ENCODE results near the gene ERLEC1. TPM values are rescaled to one million over a fixed set of nuclear protein-coding genes. Genes with fewer than 3 reads are reported as not detected.

ERLEC1 gene
- total RNA-seq, 1 experiment from 2014 or later: 56.8 TPM

GRCh38 chr2:53750041-53750768 lies 36.6 kb upstream of the ERLEC1 start:
- ChIA-PET POLR2A (ENCODE audit: unreplicated experiment) (no interaction called here), CTCF (no interaction called here)
- Histone ChIP-seq H3F3A (ENCODE audit: low read length, unreplicated experiment) (peaks cover 5% of the 10 kb centered on the region), H3K9ac (ENCODE audit: low read length) (no peak overlapping the region), H4K20me1 (ENCODE audit: low read length) (no peaks in the 10 kb centered on the region), H3K4me3 (ENCODE audit: low read length) (no peak overlapping the region), H3K79me2 (ENCODE audit: low read length) (no peaks in the 10 kb centered on the region), H3K4me2 (ENCODE audit: low read length) (no peak overlapping the region), H3K9me2 (replicated peaks; ENCODE audit: low read length) (no peaks in the 10 kb centered on the region), H3K36me3 (ENCODE audit: low read depth, low read length) (no peaks in the 10 kb centered on the region; the same call in 1 of the 2 replicates), H3K4me1 (ENCODE audit: insufficient read depth, low read length) (peaks cover 38% of the 10 kb centered on the region), H2AFZ (ENCODE audit: low read length) (no peak overlapping the region), H3K9me3 (ENCODE audit: low read length) (no peaks in the 10 kb centered on the region), H3K27ac (ENCODE audit: low read length) (no peak overlapping the region), H3K27me3 (ENCODE audit: low read length) (no peaks in the 10 kb centered on the region)
- TF ChIP-seq EZH2 (IDR thresholded peaks at IDR 0.05; ENCODE audit: low read length, unreplicated experiment) (no peak), EZH2phosphoT487 (IDR thresholded peaks at IDR 0.05; ENCODE audit: borderline replicate concordance, low read length) (no peak), CTCF (conservative IDR thresholded peaks at IDR 0.05; ENCODE audit: low read depth, low read length) (no peak)
- no TSS peak for BruUV-seq (replicated peaks)
- intact Hi-C loops (cut with micrococcal nuclease): no loop called here
- ATAC-seq: no peak
- no peak for DNase-seq

- no peak overlapping the region for H2AFZ ChIP-seq (ENCODE audit: low read length)
- peaks cover 9% of the 10 kb centered on the region for H3F3A ChIP-seq (ENCODE audit: low read length, unreplicated experiment)
- no peaks in the 10 kb centered on the region for H4K20me1 ChIP-seq (ENCODE audit: low read length)
- no TSS peak for BruUV-seq (replicated peaks)
- ATAC-seq: peak; percentile 76
- H3K9me2 ChIP-seq (replicated peaks; ENCODE audit: low read length): no peaks in the 10 kb centered on the region
- intact Hi-C loops (cut with micrococcal nuclease): no loop called here
- ChIA-PET CTCF (no interaction called here), POLR2A (ENCODE audit: unreplicated experiment) (no interaction called here)
- DNase-seq: peak; percentile 90
- H3K36me3 ChIP-seq (ENCODE audit: low read depth, low read length): peaks cover 3% of the 10 kb centered on the region; the same call in 1 of the 2 replicates
- peak overlapping the region; percentile 67 for H3K4me2 ChIP-seq (ENCODE audit: low read length)
- peaks cover 45% of the 10 kb centered on the region for H3K4me1 ChIP-seq (ENCODE audit: insufficient read depth, low read length)
- 0 out of 2 replicates have a peak overlapping the region, but pooled peaks have one; percentile 7 for H3K4me3 ChIP-seq (ENCODE audit: low read length)
- no peak for TF ChIP-seq CTCF (conservative IDR thresholded peaks at IDR 0.05; ENCODE audit: low read depth, low read length)
- TF ChIP-seq EZH2 (IDR thresholded peaks at IDR 0.05; ENCODE audit: low read length, unreplicated experiment): no peak
- no peak for TF ChIP-seq EZH2phosphoT487 (IDR thresholded peaks at IDR 0.05; ENCODE audit: borderline replicate concordance, low read length)
- H3K27me3 ChIP-seq (ENCODE audit: low read length): no peaks in the 10 kb centered on the region
- H3K27ac ChIP-seq (ENCODE audit: low read length): peak overlapping the region; percentile 82
- peak overlapping the region; percentile 18; the same call in 1 of the 2 replicates for H3K9ac ChIP-seq (ENCODE audit: low read length)
- no peaks in the 10 kb centered on the region for H3K9me3 ChIP-seq (ENCODE audit: low read length)
- H3K79me2 ChIP-seq (ENCODE audit: low read length): no peaks in the 10 kb centered on the region
Measured at GRCh38 chr2:53751728-53752127, 35.1 kb upstream of the ERLEC1 start.

- Histone ChIP-seq H3K9me3 (ENCODE audit: low read length) (no peaks in the 10 kb centered on the region), H3K4me2 (ENCODE audit: low read length) (peak overlapping the region; percentile 38), H3K4me3 (ENCODE audit: low read length) (no peak overlapping the region), H3K36me3 (ENCODE audit: low read depth, low read length) (peaks cover 3% of the 10 kb centered on the region; the same call in 1 of the 2 replicates), H3K9ac (ENCODE audit: low read length) (peak overlapping the region; percentile 37; the same call in 1 of the 2 replicates), H3K9me2 (replicated peaks; ENCODE audit: low read length) (no peaks in the 10 kb centered on the region), H3K79me2 (ENCODE audit: low read length) (no peaks in the 10 kb centered on the region), H3F3A (ENCODE audit: low read length, unreplicated experiment) (peaks cover 9% of the 10 kb centered on the region), H2AFZ (ENCODE audit: low read length) (no peak overlapping the region), H3K4me1 (ENCODE audit: insufficient read depth, low read length) (peaks cover 45% of the 10 kb centered on the region), H3K27me3 (ENCODE audit: low read length) (no peaks in the 10 kb centered on the region), H3K27ac (ENCODE audit: low read length) (peak overlapping the region; percentile 82), H4K20me1 (ENCODE audit: low read length) (no peaks in the 10 kb centered on the region)
- ATAC-seq: no peak
- ChIA-PET CTCF (no interaction called here), POLR2A (ENCODE audit: unreplicated experiment) (no interaction called here)
- intact Hi-C loops (cut with micrococcal nuclease): no loop called here
- no TSS peak for BruUV-seq (replicated peaks)
- DNase-seq: no peak
- TF ChIP-seq CTCF (conservative IDR thresholded peaks at IDR 0.05; ENCODE audit: low read depth, low read length) (no peak), EZH2phosphoT487 (IDR thresholded peaks at IDR 0.05; ENCODE audit: borderline replicate concordance, low read length) (no peak), EZH2 (IDR thresholded peaks at IDR 0.05; ENCODE audit: low read length, unreplicated experiment) (no peak)
Measured at GRCh38 chr2:53752385-53752784, 34.5 kb upstream of the ERLEC1 start.

Data from PC-3 (cell line).